ENCODE results near the gene NOTCH2.
"Not testable (repeated sequence)": the region's sequence is repeated elsewhere in the genome, so short reads cannot be mapped to it uniquely, and the experiment has no call there.

NOTCH2 gene

GRCh38 chr1:119977113-119977736 lies 92.2 kb downstream of the NOTCH2 start:
- intact Hi-C loops (cut with DNase I); DNase-seq: not testable (repeated sequence)

GRCh38 chr1:119975582-119976254 lies 93.7 kb downstream of the NOTCH2 start:
- intact Hi-C loops (cut with DNase I): not testable (repeated sequence)
- peak in 1 of 10 donors; percentile 37 for DNase-seq

DNA sequence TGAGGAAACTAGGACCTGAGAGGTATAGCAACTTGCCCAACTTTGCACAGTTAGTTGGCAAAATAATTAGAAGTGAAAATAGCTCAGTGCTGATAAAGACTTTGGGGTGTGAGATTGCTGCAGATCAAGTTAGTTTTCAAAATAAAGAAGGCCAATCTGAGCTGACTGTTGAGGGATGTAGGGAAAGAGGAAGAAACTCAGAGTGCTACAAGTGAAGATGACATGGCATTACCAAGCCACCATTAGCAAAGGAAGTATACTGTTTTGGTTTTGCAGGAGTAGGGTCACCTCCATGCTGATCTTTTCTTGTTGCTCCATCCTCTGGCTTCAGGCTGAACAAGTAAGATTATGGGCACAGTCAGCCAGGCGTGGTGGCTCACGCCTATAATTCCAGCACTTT lies 94.5 kb downstream of the NOTCH2 start:
- intact Hi-C loops (cut with DNase I): no loop called here

DNA sequence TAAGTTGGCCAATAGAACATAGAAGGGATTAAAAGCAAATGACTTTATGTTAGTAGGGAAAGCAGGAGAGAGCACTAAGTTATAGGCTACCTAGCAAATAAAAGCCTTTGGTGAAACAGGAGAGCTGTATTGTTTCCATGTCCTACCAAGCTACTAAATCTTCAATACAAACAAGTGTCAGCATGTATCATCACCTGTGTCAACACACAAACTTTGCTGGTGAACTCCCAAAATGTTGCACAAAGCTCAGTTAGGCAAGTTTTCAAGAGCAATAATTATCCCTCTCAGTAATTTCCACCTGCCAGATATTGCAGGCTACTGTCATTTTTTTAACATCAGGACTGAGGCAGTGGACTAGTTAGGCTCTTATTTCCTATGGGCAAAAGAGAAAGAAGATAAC lies 95.4 kb downstream of the NOTCH2 start:
- DNase-seq: no peak
- intact Hi-C loops (cut with DNase I): no loop called here

More for the DNA sequence above, 94.5 kb downstream of the NOTCH2 start:
- DNase-seq: no peak

DNA sequence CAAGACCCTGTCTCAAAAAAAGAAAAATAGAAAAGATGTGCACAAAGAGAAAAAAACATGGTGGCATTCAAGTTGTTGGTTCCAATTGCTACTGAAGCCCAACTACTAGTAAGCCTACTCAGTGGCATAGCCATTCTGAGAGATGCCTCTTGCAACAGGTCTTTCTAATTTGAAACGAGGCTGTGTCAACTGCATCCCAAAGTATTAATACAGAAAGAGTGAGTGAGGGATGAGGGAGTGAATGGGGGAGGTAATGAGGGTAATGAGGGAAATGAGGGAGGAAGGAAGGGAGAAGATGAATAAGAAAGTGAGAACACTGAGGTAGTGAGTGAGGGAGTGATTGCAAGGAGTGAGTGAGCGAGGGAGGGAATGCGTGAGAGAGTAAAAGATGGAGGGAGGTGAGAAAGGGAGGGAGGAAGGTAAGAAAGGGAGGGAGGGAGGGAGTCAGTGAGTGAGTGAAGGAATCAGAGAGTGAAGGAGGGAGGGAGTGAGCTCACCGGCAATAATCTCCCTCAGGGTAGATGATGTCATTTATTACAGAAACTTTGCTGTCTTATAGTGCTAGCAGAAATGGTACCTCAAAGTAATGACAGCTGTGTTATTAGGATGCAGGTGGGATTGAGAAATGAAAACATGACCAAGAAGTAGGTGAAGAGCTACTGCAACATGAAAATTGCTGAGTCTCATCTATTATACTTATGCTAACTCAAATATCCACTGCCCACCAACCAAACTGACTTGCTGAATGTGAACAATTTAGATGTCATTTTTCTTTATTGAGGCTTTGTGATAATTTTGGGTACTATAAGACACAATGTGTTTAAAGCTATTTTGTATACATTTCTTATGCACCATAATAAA lies 97.5 kb downstream of the NOTCH2 start:
- intact Hi-C loops (cut with DNase I): no loop called here
- no peak for DNase-seq

GRCh38 chr1:119968601-119969000 lies 100.9 kb downstream of the NOTCH2 start:
- DNase-seq: no peak

GRCh38 chr1:119968068-119968492 lies 101.4 kb downstream of the NOTCH2 start:
- intact Hi-C loops (cut with DNase I): no loop called here
- DNase-seq: peak in 5 of 10 donors; percentile 34 to 62 (median 57)

More at GRCh38 chr1:119968601-119969000, 100.9 kb downstream of the NOTCH2 start:
- intact Hi-C loops (cut with DNase I): no loop called here

DNA sequence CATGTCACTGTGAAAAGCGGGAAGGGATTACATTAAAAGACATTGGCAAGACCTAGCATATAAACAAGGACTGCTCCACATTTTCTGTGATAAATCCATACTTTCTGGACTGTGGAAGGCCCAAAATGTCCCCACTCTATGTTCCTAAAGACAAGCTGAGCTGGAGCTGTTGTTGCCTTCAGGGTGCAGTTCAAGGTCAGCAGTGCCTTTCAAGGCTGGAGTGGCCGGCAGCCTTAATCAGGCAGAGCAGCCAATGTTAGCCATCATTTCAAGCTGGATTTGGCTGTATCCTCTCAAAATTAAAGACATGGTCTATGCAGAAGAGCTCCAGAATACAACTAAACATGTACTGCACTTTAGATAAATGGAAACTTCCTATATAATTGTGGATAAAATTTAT lies 102.8 kb downstream of the NOTCH2 start:
- intact Hi-C loops (cut with DNase I): no loop called here
- DNase-seq: no peak

GRCh38 chr1:119966020-119966419 lies 103.4 kb downstream of the NOTCH2 start:
- intact Hi-C loops (cut with DNase I): no loop called here
- DNase-seq: no peak

GRCh38 chr1:119964673-119965363 lies 104.6 kb downstream of the NOTCH2 start:
- DNase-seq: peak in 5 of 10 donors; percentile 20 to 80 (median 25)
- intact Hi-C loops (cut with DNase I): loop anchor here (1.0 kb wide), 1 partner anchor 94 kb away; no protein-coding TSS in a partner anchor

- no peak for DNase-seq
- intact Hi-C loops (cut with DNase I): no loop called here
Observed at GRCh38 chr1:119962296-119962968, 107.0 kb downstream of the NOTCH2 start.

GRCh38 chr1:119960501-119960900 lies 109.0 kb downstream of the NOTCH2 start:
- no peak for DNase-seq

GRCh38 chr1:119959268-119960220 lies 109.9 kb downstream of the NOTCH2 start:
- intact Hi-C loops (cut with DNase I): no loop called here
- DNase-seq: no peak

More at GRCh38 chr1:119960501-119960900, 109.0 kb downstream of the NOTCH2 start:
- intact Hi-C loops (cut with DNase I): no loop called here

DNA sequence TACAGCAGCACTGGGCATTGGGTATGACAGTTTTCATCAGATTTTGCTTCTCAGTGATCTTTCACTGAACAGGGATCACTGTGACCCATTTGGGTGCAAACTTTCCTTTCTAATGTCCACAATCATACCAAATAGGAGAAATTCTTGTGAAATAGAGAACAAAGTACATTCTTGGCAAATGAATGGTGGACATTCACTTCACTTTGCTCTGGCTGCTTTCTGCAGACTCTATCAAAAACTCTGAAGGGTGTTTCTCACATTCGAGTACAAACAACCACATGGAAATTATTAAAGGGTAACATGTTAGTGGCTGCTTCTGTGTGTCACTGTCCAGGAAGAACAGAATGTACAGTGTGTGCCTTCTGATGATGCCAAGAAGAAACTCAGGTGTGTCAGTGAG lies 111.2 kb downstream of the NOTCH2 start:
- intact Hi-C loops (cut with DNase I): no loop called here
- DNase-seq: no peak

GRCh38 chr1:119956306-119956705 lies 113.2 kb downstream of the NOTCH2 start:
- no peak for DNase-seq
- intact Hi-C loops (cut with DNase I): no loop called here

DNA sequence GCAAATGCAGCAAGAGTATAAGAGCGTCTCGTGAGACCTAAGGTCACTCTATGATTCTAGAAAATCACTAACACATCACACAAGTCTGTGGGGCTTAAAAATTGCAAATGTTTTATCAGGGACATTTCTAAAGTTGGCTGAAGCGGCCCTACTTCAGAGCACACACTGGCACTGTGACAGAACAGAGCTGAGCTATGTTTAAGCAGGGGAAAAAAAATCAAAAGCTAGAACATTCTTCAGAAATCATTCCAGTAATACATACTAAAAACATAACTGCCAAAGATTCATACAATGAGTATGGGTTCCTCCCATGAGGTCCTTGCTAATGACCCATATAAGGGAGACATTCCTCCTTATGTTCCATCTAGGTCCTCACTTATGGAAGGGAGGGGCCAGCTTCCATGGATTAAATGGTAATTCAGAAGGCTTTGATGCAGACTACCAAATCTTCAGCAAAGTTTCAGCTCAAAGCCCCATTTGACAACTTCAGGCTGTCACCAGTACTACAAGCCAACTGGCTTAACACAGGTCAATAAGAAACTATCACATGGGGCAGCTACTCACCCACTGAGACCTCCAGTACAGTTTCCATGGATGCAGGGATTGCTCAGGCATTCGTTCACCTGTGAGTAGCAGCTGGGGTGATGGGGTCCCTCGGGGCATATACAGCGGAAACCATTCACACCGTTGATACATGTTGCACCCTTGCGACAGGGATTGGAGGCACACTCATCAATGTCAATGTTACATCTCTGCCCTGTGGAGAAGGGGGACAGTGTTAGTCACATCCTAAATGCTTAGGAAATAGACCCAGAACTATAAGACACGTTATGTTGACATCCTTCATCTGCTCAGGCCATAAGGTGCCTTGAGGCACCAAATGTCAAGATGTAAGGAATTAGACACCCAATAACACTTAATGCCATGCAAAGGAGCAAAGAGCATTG lies 114.7 kb downstream of the NOTCH2 start:
- no peak for DNase-seq
- intact Hi-C loops (cut with DNase I): no loop called here

DNA sequence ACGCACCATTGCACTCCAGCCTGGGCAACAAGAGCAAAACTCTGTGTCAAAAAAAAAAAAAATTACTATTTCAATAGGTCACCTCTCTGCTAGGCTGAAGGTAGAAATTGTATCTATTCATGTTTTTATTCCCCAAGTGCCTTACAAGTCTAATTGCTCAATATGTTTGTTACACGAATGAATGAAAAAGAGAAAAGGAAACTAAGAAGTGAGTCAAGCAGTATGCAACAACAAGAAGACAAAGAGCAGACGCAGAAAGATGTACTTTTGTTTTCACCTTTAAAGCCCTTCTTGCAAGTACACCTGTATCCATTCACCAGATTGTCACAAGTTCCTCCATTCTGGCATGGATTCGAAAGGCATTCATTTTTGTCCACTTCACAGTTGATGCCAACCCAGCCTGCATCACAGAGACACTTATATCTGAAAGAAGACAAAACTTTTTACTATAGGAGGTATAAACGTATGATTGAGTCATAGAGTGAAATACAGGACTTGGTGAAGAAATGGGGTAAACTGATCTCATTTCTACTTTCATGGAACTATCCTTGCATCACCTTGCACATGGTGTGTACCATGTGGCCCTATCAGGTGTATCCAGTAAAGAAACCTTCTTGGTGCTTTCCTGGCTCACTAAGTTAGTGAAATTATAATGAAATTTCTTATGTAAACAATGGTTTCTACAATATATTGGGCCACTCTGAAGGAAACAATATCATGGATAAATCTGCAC lies 116.0 kb downstream of the NOTCH2 start:
- intact Hi-C loops (cut with DNase I): no loop called here

More for the DNA sequence above, 116.0 kb downstream of the NOTCH2 start:
- DNase-seq: no peak
